WTC11 (cell line): ENCODE results near the gene MICAL2. TPM values are rescaled to one million over a fixed set of nuclear protein-coding genes. Genes with fewer than 3 reads are reported as not detected.

Source experiments
- ATAC-seq: fragments of 200-7000 bp; cut with Tn5 transposase; 2 replicates; pipeline ENCODE4 v1.10.0; 2021; ENCODE audit warnings: mild to moderate bottlenecking, moderate library complexity
- CTCF ChIA-PET: fragments of 300-600 bp; sonication (Branson Sonifier 250); formaldehyde crosslinking; loops from one replicate; lab custom pipeline; 2021; ENCODE audit warnings: antibody characterized with exemption; lab: Charles Lee
- POLR2A ChIA-PET: fragments of 350-600 bp; sonication (Branson Sonifier 250); formaldehyde crosslinking; loops from one replicate; lab custom pipeline; 2021; ENCODE audit warnings: antibody characterized with exemption; lab: Charles Lee
- DNase-seq: peaks from one replicate; pipeline ENCODE4 v3.0.0; 2021; ENCODE audit warnings: low spot score
- H3K27ac Mint-ChIP-seq: 2 replicates; pipeline ENCODE4 v1.8.0; 2021; ENCODE audit warnings: mixed read lengths
- H3K27me3 Mint-ChIP-seq: 2 replicates; pipeline ENCODE4 v1.8.0; 2021; ENCODE audit warnings: low read depth, mild to moderate bottlenecking, moderate library complexity, mixed read lengths
- H3K36me3 Mint-ChIP-seq: 2 replicates; pipeline ENCODE4 v1.8.0; 2021; ENCODE audit warnings: mixed read lengths
- H3K4me1 Mint-ChIP-seq: 2 replicates; pipeline ENCODE4 v1.8.0; 2022; ENCODE audit warnings: mixed read lengths
- H3K4me3 Mint-ChIP-seq: 2 replicates; pipeline ENCODE4 v1.8.0; 2021; ENCODE audit warnings: mild to moderate bottlenecking, moderate library complexity, mixed read lengths
- H3K9me3 Mint-ChIP-seq: 2 replicates; pipeline ENCODE4 v1.8.0; 2021; ENCODE audit warnings: mixed read lengths
- ATF1 ChIP-seq: sonication (generic); formaldehyde crosslinking; IDR thresholded peaks from 2 replicates; pipeline ENCODE4 v1.8.1; 2023; ENCODE audit warnings: mild to moderate bottlenecking, moderate library complexity, missing genetic modification reagents
- EMX1 ChIP-seq: fragments of 250-450 bp; sonication (Bioruptor Pico); IDR thresholded peaks from 2 replicates; pipeline ENCODE4 v1.8.0; 2021; ENCODE audit warnings: mild to moderate bottlenecking
- GTF2I ChIP-seq: fragments of 250-450 bp; sonication (Bioruptor Pico); conservative IDR thresholded peaks from 2 replicates; pipeline ENCODE4 v1.4.0; 2021; ENCODE audit warnings: mild to moderate bottlenecking
- NFATC4 ChIP-seq: fragments of 250-450 bp; sonication (Bioruptor Pico); IDR thresholded peaks from 2 replicates; pipeline ENCODE4 v1.9.0; 2021; ENCODE audit warnings: mild to moderate bottlenecking
- NR1H2 ChIP-seq: sonication (generic); formaldehyde crosslinking; IDR thresholded peaks from 2 replicates; pipeline ENCODE4 v1.9.0; 2021; ENCODE audit warnings: mild to moderate bottlenecking, moderate library complexity, missing genetic modification reagents
- OVOL2 ChIP-seq: fragments of 250-450 bp; sonication (Bioruptor Pico); IDR thresholded peaks from 2 replicates; pipeline ENCODE4 v1.9.0; 2021; ENCODE audit warnings: mild to moderate bottlenecking, borderline replicate concordance
- RORB ChIP-seq: fragments of 250-450 bp; sonication (Bioruptor Pico); IDR thresholded peaks from 2 replicates; pipeline ENCODE4 v1.9.0; 2021; ENCODE audit warnings: mild to moderate bottlenecking
- ZBTB21 ChIP-seq: sonication (generic); formaldehyde crosslinking; IDR thresholded peaks from 2 replicates; pipeline ENCODE4 v1.8.1; 2023; ENCODE audit warnings: mild to moderate bottlenecking, missing genetic modification reagents, borderline replicate concordance
- ZNF317 ChIP-seq: sonication (generic); formaldehyde crosslinking; IDR thresholded peaks from 2 replicates; pipeline ENCODE4 v1.8.1; 2023; ENCODE audit warnings: low read depth, mild to moderate bottlenecking, moderate library complexity, missing genetic modification reagents, borderline replicate concordance
- ZNF396 ChIP-seq: fragments of 250-450 bp; sonication (Bioruptor Pico); IDR thresholded peaks from 2 replicates; pipeline ENCODE4 v1.8.0; 2021; ENCODE audit warnings: mild to moderate bottlenecking, moderate library complexity, borderline replicate concordance
- ZNF416 ChIP-seq: fragments of 250-450 bp; sonication (Bioruptor Pico); IDR thresholded peaks from 2 replicates; pipeline ENCODE4 v1.9.0; 2021; ENCODE audit warnings: mild to moderate bottlenecking, inconsistent platforms
- ZNF532 ChIP-seq: fragments of 250-450 bp; sonication (Bioruptor Pico); IDR thresholded peaks from 2 replicates; pipeline ENCODE4 v1.9.0; 2021; ENCODE audit warnings: mild to moderate bottlenecking, borderline replicate concordance
- total RNA-seq: library from RNA; stranded (reverse); gene quantifications from 3 replicates; pipeline ENCODE4 v1.2.3, GENCODE V29; 2021
- TF ChIP-seq, protein P1 (sequence below): fragments of 250-450 bp; sonication (Bioruptor Pico); IDR thresholded peaks from 2 replicates; pipeline ENCODE4 v1.9.0; 2021; ENCODE audit warnings: mild to moderate bottlenecking
- TF ChIP-seq, protein P2 (sequence below): sonication (generic); formaldehyde crosslinking; IDR thresholded peaks from 2 replicates; pipeline ENCODE4 v1.8.1; 2023; ENCODE audit warnings: mild to moderate bottlenecking, missing genetic modification reagents, moderate library complexity
- TF ChIP-seq, protein P3 (sequence below): sonication (generic); formaldehyde crosslinking; IDR thresholded peaks from 2 replicates; pipeline ENCODE4 v1.8.1; 2022; ENCODE audit warnings: missing genetic modification reagents, borderline replicate concordance
- TF ChIP-seq, protein P4 (sequence below): sonication (generic); formaldehyde crosslinking; IDR thresholded peaks from 2 replicates; pipeline ENCODE4 v1.8.1; 2023; ENCODE audit warnings: mild to moderate bottlenecking, missing genetic modification reagents, moderate library complexity

The MICAL2 gene
- total RNA-seq, 1 experiment from 2014 or later: 3.1 TPM

DNA sequence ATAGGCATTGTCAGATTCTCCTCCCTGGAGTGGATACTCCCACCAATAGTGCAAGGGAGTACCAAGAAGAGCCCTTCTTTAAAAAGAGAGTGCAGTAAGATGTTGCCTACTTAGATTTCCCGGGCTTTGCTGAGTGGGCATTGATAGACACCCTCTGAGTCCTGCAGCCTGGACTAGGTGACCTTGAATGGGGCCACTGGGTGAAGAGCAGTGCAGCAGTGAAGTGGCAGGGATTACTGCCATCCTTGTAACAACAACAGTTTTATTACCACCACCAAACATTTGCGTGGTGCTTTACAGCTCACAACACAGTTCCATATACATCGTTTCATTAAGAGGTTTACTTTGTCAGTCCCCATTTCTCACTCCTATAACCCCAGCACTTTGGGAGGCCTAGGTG is 59.4 kb downstream of the MICAL2 start:
- POLR2A ChIA-PET: no interaction called here
- Mint-ChIP-seq H3K9me3 (peaks cover 3% of the 10 kb centered on the region), H3K27ac (no peak overlapping the region), H3K36me3 (no peaks in the 10 kb centered on the region), H3K4me1 (peaks cover 11% of the 10 kb centered on the region), H3K4me3 (no peak overlapping the region), H3K27me3 (no peaks in the 10 kb centered on the region)
- CTCF ChIA-PET: no interaction called here
- TF ChIP-seq ZBTB21 (CRISPR knock-in tag): no peak
- DNase-seq (no peak), ATAC-seq (no peak)

DNA sequence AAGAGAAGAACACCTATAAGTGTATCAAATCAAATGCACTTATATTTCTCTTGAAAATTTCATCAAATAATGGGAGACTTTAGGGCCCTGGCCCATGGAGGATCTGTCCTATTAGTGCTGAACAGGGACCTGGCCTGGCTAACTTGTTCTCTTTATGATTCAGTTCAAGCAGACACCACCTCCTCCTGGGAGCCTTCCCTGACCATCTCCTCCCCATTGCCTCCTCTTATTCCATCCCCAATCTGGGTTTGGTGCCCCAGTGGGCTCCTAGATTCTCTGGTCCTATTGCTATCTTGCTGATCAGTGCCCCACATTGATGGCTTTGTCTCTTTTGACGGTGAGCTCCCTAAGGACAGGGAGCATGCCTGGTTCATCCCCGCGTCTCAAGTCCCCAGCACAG is 60.1 kb downstream of the MICAL2 start:
- H3K4me1 Mint-ChIP-seq: peaks cover 11% of the 10 kb centered on the region

DNA sequence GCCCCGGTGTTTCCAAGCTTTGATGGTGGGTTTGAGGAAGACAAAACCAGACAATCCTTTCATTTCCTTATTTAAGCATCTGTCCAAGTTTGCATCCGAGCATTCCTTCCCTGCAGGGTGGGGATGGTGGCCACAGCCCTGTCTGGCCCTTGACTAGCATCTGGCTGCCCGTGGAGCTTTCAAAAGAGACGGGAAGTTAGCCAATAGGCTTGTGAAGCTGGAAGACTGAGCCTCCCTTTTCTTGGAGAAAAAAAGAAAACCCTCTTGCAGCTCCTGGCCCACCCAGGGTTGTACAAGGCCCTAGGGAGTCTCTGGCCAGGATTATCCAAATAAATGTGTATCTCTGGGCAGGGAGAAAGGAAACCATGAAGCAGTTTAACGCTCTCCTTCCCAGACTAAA is 60.6 kb downstream of the MICAL2 start:
- Mint-ChIP-seq H3K4me1 (peaks cover 11% of the 10 kb centered on the region), H3K27ac (no peak overlapping the region), H3K27me3 (no peaks in the 10 kb centered on the region), H3K36me3 (no peaks in the 10 kb centered on the region), H3K4me3 (no peak overlapping the region), H3K9me3 (peaks cover 3% of the 10 kb centered on the region)
- ATAC-seq: no peak
- ChIA-PET POLR2A (no interaction called here), CTCF (no interaction called here)
- no peak for DNase-seq
- TF ChIP-seq, protein P1, sequence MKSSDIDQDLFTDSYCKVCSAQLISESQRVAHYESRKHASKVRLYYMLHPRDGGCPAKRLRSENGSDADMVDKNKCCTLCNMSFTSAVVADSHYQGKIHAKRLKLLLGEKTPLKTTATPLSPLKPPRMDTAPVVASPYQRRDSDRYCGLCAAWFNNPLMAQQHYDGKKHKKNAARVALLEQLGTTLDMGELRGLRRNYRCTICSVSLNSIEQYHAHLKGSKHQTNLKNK: no peak
- TF ChIP-seq GTF2I (CRISPR knock-in tag) (no peak), ZNF317 (CRISPR knock-in tag) (no peak), OVOL2 (CRISPR knock-in tag) (no peak), NR1H2 (no peak), ATF1 (CRISPR knock-in tag) (no peak), ZNF416 (CRISPR knock-in tag) (no peak), ZNF532 (no peak)

More for the DNA sequence above, 60.1 kb downstream of the MICAL2 start:
- no peaks in the 10 kb centered on the region for H3K36me3 Mint-ChIP-seq
- ATAC-seq: no peak
- H3K4me3 Mint-ChIP-seq: no peak overlapping the region
- no peak for TF ChIP-seq EMX1
- TF ChIP-seq, protein P2, sequence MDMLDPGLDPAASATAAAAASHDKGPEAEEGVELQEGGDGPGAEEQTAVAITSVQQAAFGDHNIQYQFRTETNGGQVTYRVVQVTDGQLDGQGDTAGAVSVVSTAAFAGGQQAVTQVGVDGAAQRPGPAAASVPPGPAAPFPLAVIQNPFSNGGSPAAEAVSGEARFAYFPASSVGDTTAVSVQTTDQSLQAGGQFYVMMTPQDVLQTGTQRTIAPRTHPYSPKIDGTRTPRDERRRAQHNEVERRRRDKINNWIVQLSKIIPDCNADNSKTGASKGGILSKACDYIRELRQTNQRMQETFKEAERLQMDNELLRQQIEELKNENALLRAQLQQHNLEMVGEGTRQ (CRISPR knock-in tag): no peak
- TF ChIP-seq, protein P3, sequence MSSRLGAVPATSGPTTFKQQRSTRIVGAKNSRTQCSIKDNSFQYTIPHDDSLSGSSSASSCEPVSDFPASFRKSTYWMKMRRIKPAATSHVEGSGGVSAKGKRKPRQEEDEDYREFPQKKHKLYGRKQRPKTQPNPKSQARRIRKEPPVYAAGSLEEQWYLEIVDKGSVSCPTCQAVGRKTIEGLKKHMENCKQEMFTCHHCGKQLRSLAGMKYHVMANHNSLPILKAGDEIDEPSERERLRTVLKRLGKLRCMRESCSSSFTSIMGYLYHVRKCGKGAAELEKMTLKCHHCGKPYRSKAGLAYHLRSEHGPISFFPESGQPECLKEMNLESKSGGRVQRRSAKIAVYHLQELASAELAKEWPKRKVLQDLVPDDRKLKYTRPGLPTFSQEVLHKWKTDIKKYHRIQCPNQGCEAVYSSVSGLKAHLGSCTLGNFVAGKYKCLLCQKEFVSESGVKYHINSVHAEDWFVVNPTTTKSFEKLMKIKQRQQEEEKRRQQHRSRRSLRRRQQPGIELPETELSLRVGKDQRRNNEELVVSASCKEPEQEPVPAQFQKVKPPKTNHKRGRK: no peak
- no peak for TF ChIP-seq ZNF317 (CRISPR knock-in tag)
- TF ChIP-seq NFATC4 (CRISPR knock-in tag): no peak
- no peak for TF ChIP-seq ZNF396 (CRISPR knock-in tag)
- TF ChIP-seq, protein P4, sequence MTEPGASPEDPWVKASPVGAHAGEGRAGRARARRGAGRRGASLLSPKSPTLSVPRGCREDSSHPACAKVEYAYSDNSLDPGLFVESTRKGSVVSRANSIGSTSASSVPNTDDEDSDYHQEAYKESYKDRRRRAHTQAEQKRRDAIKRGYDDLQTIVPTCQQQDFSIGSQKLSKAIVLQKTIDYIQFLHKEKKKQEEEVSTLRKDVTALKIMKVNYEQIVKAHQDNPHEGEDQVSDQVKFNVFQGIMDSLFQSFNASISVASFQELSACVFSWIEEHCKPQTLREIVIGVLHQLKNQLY (CRISPR knock-in tag): no peak
- TF ChIP-seq RORB: no peak
- no peak for TF ChIP-seq ZNF532
- H3K27ac Mint-ChIP-seq: no peak overlapping the region
- ChIA-PET POLR2A (no interaction called here), CTCF (no interaction called here)
- H3K9me3 Mint-ChIP-seq: peaks cover 3% of the 10 kb centered on the region
- DNase-seq: no peak
- H3K27me3 Mint-ChIP-seq: no peaks in the 10 kb centered on the region
